GM19397 (cell line): ENCODE measurements around the gene RBKS.

Source experiments
- ATAC-seq: cut with Tn5 transposase; IDR thresholded peaks from one replicate; pipeline ENCODE4 v1.9.1; 2021; ENCODE audit warnings: mild to moderate bottlenecking, moderate library complexity; ENCODE audit not compliant: unreplicated experiment

The RBKS gene

GRCh38 chr2:27803046-27803445 is 87.1 kb downstream of the RBKS start:
- ATAC-seq: no peak

GRCh38 chr2:27802547-27802946 is 87.6 kb downstream of the RBKS start:
- no peak for ATAC-seq

GRCh38 chr2:27800856-27801255 is 89.3 kb downstream of the RBKS start:
- no peak for ATAC-seq

- ATAC-seq: no peak
Measured at GRCh38 chr2:27799646-27800010, 90.6 kb downstream of the RBKS start.

- ATAC-seq: no peak
Measured at GRCh38 chr2:27798948-27799645, 91.1 kb downstream of the RBKS start.

- no peak for ATAC-seq
Measured at GRCh38 chr2:27798486-27798885, 91.7 kb downstream of the RBKS start.

- ATAC-seq: no peak
Measured at GRCh38 chr2:27797841-27798240, 92.3 kb downstream of the RBKS start.

GRCh38 chr2:27796791-27797765 is 93.1 kb downstream of the RBKS start:
- no peak for ATAC-seq

GRCh38 chr2:27795868-27796277 is 94.3 kb downstream of the RBKS start:
- no peak for ATAC-seq

- ATAC-seq: no peak
Measured at GRCh38 chr2:27795093-27795834, 94.9 kb downstream of the RBKS start.

GRCh38 chr2:27792759-27793158 is 97.4 kb downstream of the RBKS start:
- no peak for ATAC-seq

- ATAC-seq: no peak
Measured at GRCh38 chr2:27790796-27791195, 99.4 kb downstream of the RBKS start.

- ATAC-seq: no peak
Measured at GRCh38 chr2:27782701-27783100, 107.5 kb downstream of the RBKS start.

- no peak for ATAC-seq
Measured at GRCh38 chr2:27781496-27781895, 108.7 kb downstream of the RBKS start.

GRCh38 chr2:27779417-27780055 is 110.7 kb downstream of the RBKS start:
- no peak for ATAC-seq

GRCh38 chr2:27776696-27777095 is 113.5 kb downstream of the RBKS start:
- no peak for ATAC-seq

GRCh38 chr2:27776097-27776496 is 114.1 kb downstream of the RBKS start:
- ATAC-seq: no peak

- no peak for ATAC-seq
Measured at GRCh38 chr2:27773959-27774358, 116.2 kb downstream of the RBKS start.

- no peak for ATAC-seq
Measured at GRCh38 chr2:27772804-27773203, 117.4 kb downstream of the RBKS start.

- peak; percentile 94 for ATAC-seq
Measured at GRCh38 chr2:27771548-27772335, 118.4 kb downstream of the RBKS start, which contains the start of gene MRPL33. MRPL33 (plus strand) TSS chr2:27771719; CDS start chr2:27771778, 59 bp downstream.
